ENCODE results near the gene CDC73. TPM values are rescaled to one million over a fixed set of nuclear protein-coding genes. Genes with fewer than 3 reads are reported as not detected.

Gene CDC73
- total RNA-seq, 2 donors from 2014 or later: 22.6 to 37.9 TPM

DNA sequence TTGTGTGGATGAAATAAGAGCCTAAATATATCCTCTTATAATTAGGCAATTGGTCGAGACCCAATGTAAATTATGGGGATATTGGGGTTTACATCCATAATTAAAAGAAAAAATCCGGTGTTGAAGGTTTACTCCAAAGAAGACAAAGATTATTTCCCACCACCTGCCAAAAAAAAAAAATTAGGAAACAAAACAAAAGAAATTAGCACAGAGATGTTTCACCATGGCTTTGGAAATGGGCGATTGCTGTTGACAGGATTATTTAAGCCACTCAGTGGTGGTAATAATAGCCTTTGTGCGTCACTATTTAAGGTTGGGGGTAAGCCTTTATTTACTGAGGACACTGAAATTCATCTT is 16.0 kb upstream of the CDC73 start:
- DNase-seq (no peak), ATAC-seq (no peak)
- WGBS, 2 donors: 19 to 25% methylated on average over 4 of the region's 4 CpGs
- peak overlapping the region; percentile 83 to 90 (median 87) for H3K27ac ChIP-seq
- no peaks in the 10 kb centered on the region for H3K27me3 ChIP-seq
- H3K36me3 ChIP-seq (replicated peaks in 1 of 2; ENCODE audit: insufficient read depth in 1 of 2, low read depth in 2 of 2): no peaks in the 10 kb centered on the region
- TF ChIP-seq POLR2A (IDR thresholded peaks at IDR 0.05): no peak
- TF ChIP-seq, protein P1, sequence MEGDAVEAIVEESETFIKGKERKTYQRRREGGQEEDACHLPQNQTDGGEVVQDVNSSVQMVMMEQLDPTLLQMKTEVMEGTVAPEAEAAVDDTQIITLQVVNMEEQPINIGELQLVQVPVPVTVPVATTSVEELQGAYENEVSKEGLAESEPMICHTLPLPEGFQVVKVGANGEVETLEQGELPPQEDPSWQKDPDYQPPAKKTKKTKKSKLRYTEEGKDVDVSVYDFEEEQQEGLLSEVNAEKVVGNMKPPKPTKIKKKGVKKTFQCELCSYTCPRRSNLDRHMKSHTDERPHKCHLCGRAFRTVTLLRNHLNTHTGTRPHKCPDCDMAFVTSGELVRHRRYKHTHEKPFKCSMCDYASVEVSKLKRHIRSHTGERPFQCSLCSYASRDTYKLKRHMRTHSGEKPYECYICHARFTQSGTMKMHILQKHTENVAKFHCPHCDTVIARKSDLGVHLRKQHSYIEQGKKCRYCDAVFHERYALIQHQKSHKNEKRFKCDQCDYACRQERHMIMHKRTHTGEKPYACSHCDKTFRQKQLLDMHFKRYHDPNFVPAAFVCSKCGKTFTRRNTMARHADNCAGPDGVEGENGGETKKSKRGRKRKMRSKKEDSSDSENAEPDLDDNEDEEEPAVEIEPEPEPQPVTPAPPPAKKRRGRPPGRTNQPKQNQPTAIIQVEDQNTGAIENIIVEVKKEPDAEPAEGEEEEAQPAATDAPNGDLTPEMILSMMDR (IDR thresholded peaks at IDR 0.05): no peak
- no peak overlapping the region for H3K4me3 ChIP-seq
- intact Hi-C loops (cut with DNase I): no loop called here
- H3K9me3 ChIP-seq: no peaks in the 10 kb centered on the region
- H3K4me1 ChIP-seq: peaks cover 19% of the 10 kb centered on the region

DNA sequence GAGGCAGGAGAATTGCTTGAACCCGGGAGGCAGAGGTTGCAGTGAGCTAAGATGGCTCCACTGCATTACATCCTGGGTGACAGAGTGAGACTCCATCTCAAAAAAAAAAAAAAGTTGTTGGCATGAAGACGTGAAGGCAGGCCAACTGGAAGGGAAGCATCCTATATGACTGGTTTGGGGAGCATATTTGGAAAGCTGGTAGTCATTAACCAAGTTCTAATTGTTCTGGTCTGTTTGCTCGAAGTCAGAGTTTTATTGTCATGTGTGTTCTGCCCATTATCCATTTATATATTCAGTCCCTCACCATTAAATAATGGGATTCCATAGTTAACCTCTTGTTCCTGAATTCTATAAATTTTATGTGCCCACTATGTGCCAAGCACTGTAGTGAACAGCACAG is 13.4 kb upstream of the CDC73 start:
- intact Hi-C loops (cut with DNase I): no loop called here
- DNase-seq (no peak), ATAC-seq (no peak)
- Histone ChIP-seq H3K36me3 (replicated peaks in 1 of 2; ENCODE audit: insufficient read depth in 1 of 2, low read depth in 2 of 2) (no peaks in the 10 kb centered on the region), H3K9me3 (no peaks in the 10 kb centered on the region), H3K4me3 (no peak overlapping the region), H3K27me3 (no peaks in the 10 kb centered on the region), H3K27ac (no peak overlapping the region), H3K4me1 (peaks cover 15% of the 10 kb centered on the region)
- TF ChIP-seq, protein P1 (IDR thresholded peaks at IDR 0.05): no peak
- TF ChIP-seq POLR2A (IDR thresholded peaks at IDR 0.05): no peak
- 72 to 74% methylated on average over 3 of the region's 3 CpGs for WGBS, 2 donors

DNA sequence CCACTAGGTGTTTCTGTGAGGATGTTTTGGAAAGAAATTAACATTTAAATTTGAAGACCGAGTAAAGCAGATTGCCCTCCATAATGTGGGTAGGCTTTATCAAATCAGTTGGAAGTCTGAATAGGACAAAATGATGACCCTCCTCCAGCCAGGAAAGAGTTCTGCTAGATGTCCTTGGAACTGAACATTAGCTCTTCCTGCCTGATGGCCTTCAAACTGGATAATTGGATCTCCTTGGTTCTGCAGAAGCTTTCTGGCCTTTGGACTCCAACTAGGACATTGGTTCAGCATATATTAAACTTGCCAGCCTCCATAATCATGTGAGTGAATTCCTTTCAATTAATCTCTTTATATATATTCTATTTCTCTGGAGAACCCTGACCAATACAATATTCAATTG is 12.2 kb upstream of the CDC73 start:
- DNase-seq (no peak), ATAC-seq (no peak)
- Histone ChIP-seq H3K4me1 (peaks cover 5% of the 10 kb centered on the region), H3K27ac (no peak overlapping the region), H3K4me3 (no peak overlapping the region), H3K36me3 (replicated peaks in 1 of 2; ENCODE audit: insufficient read depth in 1 of 2, low read depth in 2 of 2) (no peaks in the 10 kb centered on the region), H3K9me3 (no peaks in the 10 kb centered on the region), H3K27me3 (no peaks in the 10 kb centered on the region)
- intact Hi-C loops (cut with DNase I): no loop called here
- 91 to 95% methylated on average over 1 of the region's 1 CpG for WGBS, 2 donors
- TF ChIP-seq, protein P1 (IDR thresholded peaks at IDR 0.05): no peak
- TF ChIP-seq POLR2A (IDR thresholded peaks at IDR 0.05): no peak

DNA sequence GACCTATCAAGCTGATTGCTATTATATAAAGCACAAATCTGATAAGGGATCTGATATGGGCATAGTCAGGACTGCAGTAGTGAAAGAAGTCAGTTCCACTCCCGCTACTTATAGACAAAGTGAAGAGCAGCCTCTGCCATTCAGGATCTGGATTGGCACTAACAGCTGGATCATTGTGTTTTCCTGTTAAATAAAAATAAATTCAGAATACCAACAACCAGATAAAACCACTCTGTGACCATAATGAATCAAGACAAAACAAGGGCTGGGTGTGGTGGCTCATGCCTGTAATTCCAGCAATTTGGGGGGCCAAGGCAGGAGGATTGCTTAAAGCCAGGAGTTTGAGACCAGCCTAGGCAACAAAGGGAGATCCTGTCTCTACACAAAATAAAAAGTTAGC is 11.6 kb upstream of the CDC73 start:
- intact Hi-C loops (cut with DNase I): no loop called here
- H3K4me3 ChIP-seq: no peak overlapping the region
- no peaks in the 10 kb centered on the region for H3K27me3 ChIP-seq
- ATAC-seq: no peak
- no peaks in the 10 kb centered on the region for H3K9me3 ChIP-seq
- no peak for DNase-seq
- no peaks in the 10 kb centered on the region for H3K36me3 ChIP-seq (replicated peaks in 1 of 2; ENCODE audit: insufficient read depth in 1 of 2, low read depth in 2 of 2)
- peaks cover 5% of the 10 kb centered on the region for H3K4me1 ChIP-seq
- 81 to 92% methylated on average over 1 of the region's 1 CpG for WGBS, 2 donors
- H3K27ac ChIP-seq: no peak overlapping the region
- TF ChIP-seq, protein P1 (IDR thresholded peaks at IDR 0.05): no peak
- TF ChIP-seq POLR2A (IDR thresholded peaks at IDR 0.05): no peak

DNA sequence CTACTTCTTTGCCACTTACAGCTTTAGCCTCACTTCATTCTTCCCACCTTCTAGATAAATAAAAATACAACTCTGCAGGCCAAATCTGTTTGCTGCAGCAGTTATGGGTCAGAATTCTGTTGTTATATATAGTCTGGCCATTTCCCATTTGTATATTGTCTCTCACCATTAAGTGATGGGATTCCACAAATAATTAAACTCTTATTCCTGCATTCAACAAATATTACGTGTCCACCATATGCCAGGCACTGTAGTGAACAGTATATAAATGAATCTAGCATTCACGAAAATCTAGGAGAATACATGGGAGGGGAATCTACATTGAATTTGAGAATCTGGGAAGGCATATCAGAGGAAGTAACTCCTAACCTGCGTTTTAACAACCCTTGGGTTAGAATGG is 11.0 kb upstream of the CDC73 start:
- H3K27ac ChIP-seq: no peak overlapping the region
- intact Hi-C loops (cut with DNase I): no loop called here
- no peaks in the 10 kb centered on the region for H3K36me3 ChIP-seq (replicated peaks in 1 of 2; ENCODE audit: insufficient read depth in 1 of 2, low read depth in 2 of 2)
- H3K4me3 ChIP-seq: no peak overlapping the region
- TF ChIP-seq POLR2A (IDR thresholded peaks at IDR 0.05): no peak
- TF ChIP-seq, protein P1 (IDR thresholded peaks at IDR 0.05): no peak
- DNase-seq (no peak), ATAC-seq (no peak)
- H3K27me3 ChIP-seq: no peaks in the 10 kb centered on the region
- 82 to 85% methylated on average over 3 of the region's 3 CpGs for WGBS, 2 donors
- no peaks in the 10 kb centered on the region for H3K9me3 ChIP-seq
- H3K4me1 ChIP-seq: peaks cover 2% of the 10 kb centered on the region

Measured in body of pancreas (tissue), 4 donors.